GM12865 (cell line): ENCODE results near the gene IER2.
A peak's percentile ranks its signal among the peaks of the same experiment; 100 is the strongest.

Experiments
- DNase-seq: peaks from one replicate; pipeline ENCODE4 v3.0.0; 2010; ENCODE audit warnings: low read depth
- H3K4me3 ChIP-seq: 2 replicates; pipeline ENCODE4 v1.5.1; 2011; ENCODE audit warnings: mild to moderate bottlenecking, low read depth, low read length, control low read depth
- CTCF ChIP-seq: IDR thresholded peaks from 2 replicates; pipeline ENCODE4 v1.5.1; 2011; ENCODE audit warnings: low read length, control low read depth, low read depth, inconsistent platforms; ENCODE audit not compliant: insufficient read depth; ENCODE audit errors: missing control alignments

Gene IER2

GRCh38 chr19:13103581-13104359 lies 46.4 kb upstream of the IER2 start:
- peak overlapping the region; percentile 68 for H3K4me3 ChIP-seq
- DNase-seq = no peak
- no peak for TF ChIP-seq CTCF

GRCh38 chr19:13104360-13104847 lies 45.8 kb upstream of the IER2 start:
- DNase-seq = peak; percentile 88
- TF ChIP-seq CTCF = peak; percentile 99
- peak overlapping the region; percentile 68 for H3K4me3 ChIP-seq

- peak overlapping the region; percentile 68 for H3K4me3 ChIP-seq
- DNase-seq = peak; percentile 79
- no peak for TF ChIP-seq CTCF
These were observed 45.1 kb upstream of the IER2 start for GRCh38 chr19:13104848-13105711.

- TF ChIP-seq CTCF = no peak
- no peak for DNase-seq
- H3K4me3 ChIP-seq = no peak overlapping the region
These were observed 40.7 kb upstream of the IER2 start for GRCh38 chr19:13109361-13110098.

GRCh38 chr19:13110099-13110610 lies 40.1 kb upstream of the IER2 start:
- no peak overlapping the region for H3K4me3 ChIP-seq
- no peak for TF ChIP-seq CTCF
- DNase-seq = no peak

GRCh38 chr19:13112555-13112954 lies 37.7 kb upstream of the IER2 start:
- no peak for DNase-seq
- no peak for TF ChIP-seq CTCF
- no peak overlapping the region for H3K4me3 ChIP-seq
